ENCODE measurements around the gene PTPRCAP. TPM values are rescaled to one million over a fixed set of nuclear protein-coding genes. Genes with fewer than 3 reads are reported as not detected.
A peak's percentile ranks its signal among the peaks of the same experiment; 100 is the strongest.

PTPRCAP gene
- total and polyA plus RNA-seq, 10 of the 15 experiments (the other 5 are each of a cell fraction or from before 2014, with no cell fraction given) = 4.7 to 266 (median 125) TPM

GRCh38 chr11:67409781-67410368 is 27.6 kb downstream of the PTPRCAP start:
- CTCF ChIA-PET = interaction anchor here (1.6 kb wide), 1 partner anchor 15 kb away, joined by 6 read pairs; no protein-coding TSS in a partner anchor

GRCh38 chr11:67409261-67409666 is 28.2 kb downstream of the PTPRCAP start:
- peak overlapping the region; percentile 26; the same call in 1 of the 2 replicates for H2AFZ ChIP-seq (ENCODE audit: control insufficient read depth, low read depth, low read length)
- peak overlapping the region; percentile 77 for H3K9ac ChIP-seq (ENCODE audit: control insufficient read depth, insufficient read depth, low read length)
- H3K4me3 ChIP-seq = peak overlapping the region; percentile 48; the same call in 1 of the 2 replicates
- no TSS peak for BruUV-seq (replicated peaks)
- in situ Hi-C loops (cut with MboI) (no loop called here), intact Hi-C loops (cut with micrococcal nuclease; ENCODE audit: unreplicated experiment) (no loop called here)
- FAIRE-seq (peak; percentile 92), ATAC-seq (peak; percentile 77), DNase-seq (ENCODE audit: low read depth, low spot score) (no peak)
- H4K20me1 ChIP-seq (ENCODE audit: control insufficient read depth, insufficient read depth) = no peaks in the 10 kb centered on the region
- RAD21 ChIA-PET (ENCODE audit: unreplicated experiment) = interaction anchor here (0.7 to 2.6 kb wide), 4 partner anchors 28 to 76 kb away, joined by 3 to 18 read pairs (median 3); partner anchors contain the start of gene PTPRCAP
- 2% methylated on average over 23 of the region's 24 CpGs for WGBS (ENCODE audit: insufficient coverage, insufficient replicate concordance, low lambda C conversion rate, missing lambda C conversion rate)
- peaks cover 18% of the 10 kb centered on the region for H3K79me2 ChIP-seq (ENCODE audit: control insufficient read depth, insufficient read depth, low read length)
- peak overlapping the region; percentile 93 for H3K4me2 ChIP-seq (ENCODE audit: control insufficient read depth, insufficient read depth)
- POLR2A ChIA-PET = interaction anchor here (0.6 to 3.0 kb wide), 7 partner anchors 9 to 76 kb away, joined by 4 to 12 read pairs (median 6); partner anchors contain the start of genes PTPRCAP, RPS6KB2 and TMEM134
- peaks cover 61% of the 10 kb centered on the region for H3K4me1 ChIP-seq (ENCODE audit: control insufficient read depth, insufficient read depth, low read length)
- H3K27me3 ChIP-seq (replicated peaks in 1 of 2; ENCODE audit: control insufficient read depth in 2 of 2, insufficient read depth in 2 of 2, low read length in 1 of 2) = no peaks in the 10 kb centered on the region
- SMC1A ChIA-PET (ENCODE audit: uncharacterized antibody, unreplicated experiment) = interaction anchor here (1.3 to 3.1 kb wide), 2 partner anchors 28 to 60 kb away, joined by 3 to 11 read pairs; partner anchors contain the start of genes PTPRCAP and TMEM134
- H3K9me3 ChIP-seq (replicated peaks; ENCODE audit: control insufficient read depth, insufficient read depth, low read length) = no peaks in the 10 kb centered on the region
- no peaks in the 10 kb centered on the region for H3K36me3 ChIP-seq (ENCODE audit: control insufficient read depth in 2 of 2, insufficient read depth in 2 of 2, low read length in 1 of 2)
- peak overlapping the region; percentile 84 for H3K27ac ChIP-seq (ENCODE audit: control insufficient read depth, insufficient read depth)
- CTCF ChIA-PET = interaction anchor here (0.6 to 1.6 kb wide), 5 partner anchors 8 to 30 kb away, joined by 3 to 6 read pairs (median 3); no protein-coding TSS in a partner anchor
- TF ChIP-seq ZNF217 (IDR thresholded peaks at IDR 0.05) (no peak), MXI1 (IDR thresholded peaks at IDR 0.05; ENCODE audit: low read depth, low read length) (0 out of 2 replicates have a peak, but pooled peaks have one; percentile 41), MEF2B (IDR thresholded peaks at IDR 0.05; ENCODE audit: partially characterized antibody, poor library complexity, severe bottlenecking) (no peak), RFX5 (IDR thresholded peaks at IDR 0.05; ENCODE audit: low read depth, low read length) (no peak), CREM (IDR thresholded peaks at IDR 0.05; ENCODE audit: low read depth) (peak; percentile 12; the same call in 1 of the 2 replicates), JUNB (IDR thresholded peaks at IDR 0.05) (no peak), IKZF1 (conservative IDR thresholded peaks at IDR 0.05) (peak; percentile 43; the same call in 1 of the 2 replicates), MTA2 (IDR thresholded peaks at IDR 0.05; ENCODE audit: low read depth) (no peak), RAD21 (IDR thresholded peaks at IDR 0.05; ENCODE audit: insufficient read depth, low read depth, low read length) (no peak), PML (IDR thresholded peaks at IDR 0.05; ENCODE audit: low read length) (no peak), YBX1 (IDR thresholded peaks at IDR 0.05) (no peak), PAX5 (IDR thresholded peaks at IDR 0.05; ENCODE audit: borderline replicate concordance, low read depth, low read length) (no peak)

More at GRCh38 chr11:67409781-67410368, 27.6 kb downstream of the PTPRCAP start:
- H3K9ac ChIP-seq (ENCODE audit: control insufficient read depth, insufficient read depth, low read length) = peak overlapping the region; percentile 77
- peak overlapping the region; percentile 48 for H3K4me3 ChIP-seq
- no peaks in the 10 kb centered on the region for H3K9me3 ChIP-seq (replicated peaks; ENCODE audit: control insufficient read depth, insufficient read depth, low read length)
- no peaks in the 10 kb centered on the region for H4K20me1 ChIP-seq (ENCODE audit: control insufficient read depth, insufficient read depth)
- 22% methylated on average over 13 of the region's 13 CpGs for WGBS (ENCODE audit: insufficient coverage, insufficient replicate concordance, low lambda C conversion rate, missing lambda C conversion rate)
- no peaks in the 10 kb centered on the region for H3K27me3 ChIP-seq (replicated peaks in 1 of 2; ENCODE audit: control insufficient read depth in 2 of 2, insufficient read depth in 2 of 2, low read length in 1 of 2)
- in situ Hi-C loops (cut with MboI) = no loop called here
- ChIA-PET RAD21 (ENCODE audit: unreplicated experiment) (interaction anchor here (1.2 to 1.7 kb wide), 2 partner anchors 55 to 58 kb away, joined by 3 read pairs; no protein-coding TSS in a partner anchor), SMC1A (ENCODE audit: uncharacterized antibody, unreplicated experiment) (no interaction called here), POLR2A (interaction anchor here (1.2 to 1.8 kb wide), 3 partner anchors 8 to 27 kb away, joined by 4 to 9 read pairs (median 6); partner anchors contain the start of genes PTPRCAP and RPS6KB2)
- TF ChIP-seq TCF3 (IDR thresholded peaks at IDR 0.05; ENCODE audit: borderline replicate concordance, insufficient read depth, low read depth, low read length) (no peak), BHLHE40 (IDR thresholded peaks at IDR 0.05; ENCODE audit: borderline replicate concordance in 1 of 2, low read depth in 2 of 2, low read length in 1 of 2) (peak in 1 of 2 experiments; percentile 51; a peak in 2 of 4 replicates)
- no TSS peak for BruUV-seq (replicated peaks)
- peaks cover 11% of the 10 kb centered on the region for H3K79me2 ChIP-seq (ENCODE audit: control insufficient read depth, insufficient read depth, low read length)
- DNase-seq (ENCODE audit: low read depth, low spot score) = no peak
- peaks cover 58% of the 10 kb centered on the region for H3K4me1 ChIP-seq (ENCODE audit: control insufficient read depth, insufficient read depth, low read length)
- H3K36me3 ChIP-seq (ENCODE audit: control insufficient read depth in 2 of 2, insufficient read depth in 2 of 2, low read length in 1 of 2) = no peaks in the 10 kb centered on the region
- H2AFZ ChIP-seq (ENCODE audit: control insufficient read depth, low read depth, low read length) = no peak overlapping the region; the same call in 1 of the 2 replicates
- FAIRE-seq = peak; percentile 47
- ATAC-seq = peak; percentile 21
- H3K27ac ChIP-seq (ENCODE audit: control insufficient read depth, insufficient read depth) = peak overlapping the region; percentile 84
- intact Hi-C loops (cut with micrococcal nuclease; ENCODE audit: unreplicated experiment) = no loop called here
- peak overlapping the region; percentile 93 for H3K4me2 ChIP-seq (ENCODE audit: control insufficient read depth, insufficient read depth)

All from GM12878 (cell line).